Dedifferentiated amniotic fluid mesenchymal stem cell (primary cell): Measurements from ENCODE around the gene MEIOSIN.

Experiments
- DNase-seq: peaks from one replicate; pipeline ENCODE4 v3.0.0-alpha.2; 2016; ENCODE audit errors: extremely low spot score

Gene MEIOSIN

GRCh38 chr19:45764945-45765701 lies 31.9 kb downstream of the MEIOSIN start:
- DNase-seq, result no peak

- DNase-seq, result no peak
These were observed 32.6 kb downstream of the MEIOSIN start for GRCh38 chr19:45765702-45766295.

GRCh38 chr19:45766296-45766868 lies 33.1 kb downstream of the MEIOSIN start:
- no peak for DNase-seq

- no peak for DNase-seq
These were observed 33.7 kb downstream of the MEIOSIN start for GRCh38 chr19:45766869-45767346.

GRCh38 chr19:45767410-45767880 lies 34.2 kb downstream of the MEIOSIN start:
- DNase-seq, result peak; percentile 85

GRCh38 chr19:45767881-45768654 lies 34.8 kb downstream of the MEIOSIN start:
- DNase-seq, result peak; percentile 37

- no peak for DNase-seq
These were observed 35.4 kb downstream of the MEIOSIN start for GRCh38 chr19:45768655-45768983.

- peak; percentile 96 for DNase-seq
These were observed 35.9 kb downstream of the MEIOSIN start, which contains the start of gene SIX5 for GRCh38 chr19:45768984-45769782. Gene SIX5, minus strand, starts transcription at chr19:45769252. Its CDS starts 408 bp downstream, at chr19:45768844.

GRCh38 chr19:45769821-45770191 lies 36.6 kb downstream of the MEIOSIN start:
- no peak for DNase-seq

GRCh38 chr19:45770192-45771101 lies 37.2 kb downstream of the MEIOSIN start:
- DNase-seq, result peak; percentile 90

GRCh38 chr19:45771311-45771933 lies 38.2 kb downstream of the MEIOSIN start:
- DNase-seq, result no peak

GRCh38 chr19:45772130-45772840 lies 39.0 kb downstream of the MEIOSIN start:
- no peak for DNase-seq

- DNase-seq, result no peak
These were observed 39.7 kb downstream of the MEIOSIN start for GRCh38 chr19:45772912-45773311.

- DNase-seq, result no peak
These were observed 40.1 kb downstream of the MEIOSIN start for GRCh38 chr19:45773384-45773783.

- peak; percentile 9 for DNase-seq
These were observed 41.5 kb downstream of the MEIOSIN start for GRCh38 chr19:45774765-45775164.

GRCh38 chr19:45777395-45777961 lies 44.2 kb downstream of the MEIOSIN start:
- DNase-seq, result peak; percentile 3

- peak; percentile 11 for DNase-seq
These were observed 44.9 kb downstream of the MEIOSIN start for GRCh38 chr19:45778010-45778661.
